H1 (cell line): ENCODE measurements around the gene LPGAT1.

ENCODE experiments used
- CTCF ChIP-seq, 3 experiments: IDR thresholded peaks; 1 replicate in 2 of 3; 2 replicates in 1 of 3; pipeline versions ENCODE4 v1.5.1 to v1.6.1; 2011; ENCODE audit warnings: low read length in 3 of 3, mild to moderate bottlenecking in 3 of 3, inconsistent platforms in 2 of 3, low read depth in 1 of 3, moderate library complexity in 1 of 3; ENCODE audit not compliant: insufficient read depth in 1 of 3; ENCODE audit errors: control extremely low read depth in 1 of 3
- POLR2A ChIP-seq, 2 experiments: IDR thresholded peaks; 1 replicate in 1 of 2; 2 replicates in 1 of 2; pipeline ENCODE4 v1.6.1; 2011; ENCODE audit warnings: low read depth in 2 of 2, low read length in 2 of 2, mild to moderate bottlenecking in 2 of 2; ENCODE audit errors: control extremely low read depth in 1 of 2
- SIN3A ChIP-seq, 2 experiments: IDR thresholded peaks in 1 of 2; conservative IDR thresholded peaks in 1 of 2; 2 replicates each; pipeline ENCODE4 v1.6.1; 2011 to 2012; ENCODE audit warnings: low read length in 2 of 2, improper control_type of control experiment in 1 of 2, low read depth in 1 of 2, mild to moderate bottlenecking in 1 of 2
- USF2 ChIP-seq: IDR thresholded peaks from 2 replicates; pipeline ENCODE4 v1.6.1; 2011; ENCODE audit warnings: low read length, improper control_type of control experiment

DNA sequence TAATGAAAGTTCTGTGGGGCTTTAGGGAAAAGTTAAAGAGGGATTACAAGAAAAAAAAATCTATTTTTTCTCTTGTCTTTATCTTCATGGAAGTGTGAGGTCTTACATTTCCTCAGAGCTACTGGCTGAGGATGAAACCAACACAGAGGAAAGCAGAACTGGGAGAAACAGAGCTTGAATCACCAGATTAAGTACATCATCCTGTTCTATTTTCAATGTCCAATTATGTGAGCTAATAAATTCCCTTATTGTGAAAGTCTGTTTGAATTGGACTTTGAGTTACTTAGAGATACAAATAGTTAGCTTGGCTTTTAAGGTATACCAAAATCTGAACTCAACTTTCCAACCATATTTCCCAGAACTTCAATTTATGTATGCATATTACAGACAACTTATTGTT is 69.2 kb downstream of the LPGAT1 start:
- TF ChIP-seq SIN3A (conservative IDR thresholded peaks at IDR 0.05 in 1 of 2, IDR thresholded peaks at IDR 0.05 in 1 of 2; ENCODE audit: low read depth in 1 of 2, low read length in 2 of 2), result no peak
- TF ChIP-seq POLR2A (IDR thresholded peaks at IDR 0.05; ENCODE audit: control extremely low read depth in 1 of 2, low read depth in 2 of 2, low read length in 2 of 2), result no peak
- TF ChIP-seq CTCF (IDR thresholded peaks at IDR 0.05; ENCODE audit: control extremely low read depth in 1 of 3, insufficient read depth in 1 of 3, low read depth in 1 of 3, low read length in 3 of 3), result no peak
- no peak for TF ChIP-seq USF2
